Epidermal melanocyte (primary cell): ENCODE data around the gene SUB1.
"Not testable (repeated sequence)": the region's sequence is repeated elsewhere in the genome, so short reads cannot be mapped to it uniquely, and the experiment has no call there.

ENCODE experiments used
- DNase-seq: peaks from one replicate; pipeline ENCODE4 v3.0.0; 2011; ENCODE audit warnings: low spot score; ENCODE audit not compliant: insufficient read length

SUB1 gene

DNA sequence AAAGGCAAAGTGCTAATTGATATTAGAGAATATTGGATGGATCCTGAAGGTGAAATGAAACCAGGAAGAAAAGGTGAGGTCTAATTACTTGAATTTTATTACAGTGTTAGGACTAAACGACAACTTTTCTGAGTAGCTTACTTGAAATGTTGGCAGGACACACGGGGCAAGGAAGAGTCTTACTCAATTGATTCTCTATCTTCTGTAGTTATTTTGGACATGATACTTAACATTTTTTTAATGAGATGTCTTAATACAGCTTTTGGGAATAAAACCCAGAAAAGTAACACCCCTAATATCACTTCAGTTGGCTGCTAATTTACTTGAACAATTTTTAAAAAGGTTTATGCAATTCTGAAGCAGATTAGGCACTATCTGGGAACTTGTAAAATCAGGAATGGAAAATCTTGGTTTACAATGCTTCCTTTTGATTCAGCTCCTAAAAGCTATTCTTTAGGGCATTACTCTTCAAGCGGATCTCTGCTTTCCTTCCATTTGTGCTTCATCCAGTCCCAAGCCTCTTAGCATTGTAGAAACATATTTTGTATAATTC lies 13.7 kb downstream of the SUB1 start:
- DNase-seq = no peak

GRCh38 chr5:32600054-32600622 lies 14.8 kb downstream of the SUB1 start:
- peak; percentile 52 for DNase-seq

DNA sequence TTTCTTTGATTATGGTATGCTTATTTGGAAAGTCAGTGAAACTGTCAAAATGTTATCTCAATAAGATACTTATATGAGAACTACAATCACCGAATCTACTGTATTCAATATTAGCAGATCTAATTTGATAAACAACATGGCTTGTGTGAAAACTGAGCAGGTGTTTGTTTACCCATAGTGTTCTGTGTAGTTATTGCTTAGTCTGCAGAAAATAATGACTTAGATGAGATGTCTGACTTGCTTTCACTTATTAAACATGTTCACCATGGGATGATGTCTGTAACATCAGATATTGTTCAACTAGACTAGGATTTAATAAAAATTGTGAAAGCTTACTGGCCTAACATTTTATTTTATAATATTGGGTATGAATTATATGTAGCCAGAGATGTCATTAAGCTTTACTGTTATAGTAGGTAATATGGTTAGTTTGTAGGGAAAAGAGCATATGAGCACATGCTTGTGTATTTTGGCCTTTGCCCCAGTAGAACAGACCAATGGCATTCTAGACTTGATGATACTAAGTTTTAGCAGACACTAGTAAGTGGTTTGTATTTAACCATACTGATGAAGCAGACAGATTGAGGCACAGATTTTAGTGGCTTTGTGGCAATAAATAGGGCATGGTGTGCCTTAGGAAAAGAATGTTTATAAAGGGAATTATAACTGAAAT lies 16.4 kb downstream of the SUB1 start:
- no peak for DNase-seq

DNA sequence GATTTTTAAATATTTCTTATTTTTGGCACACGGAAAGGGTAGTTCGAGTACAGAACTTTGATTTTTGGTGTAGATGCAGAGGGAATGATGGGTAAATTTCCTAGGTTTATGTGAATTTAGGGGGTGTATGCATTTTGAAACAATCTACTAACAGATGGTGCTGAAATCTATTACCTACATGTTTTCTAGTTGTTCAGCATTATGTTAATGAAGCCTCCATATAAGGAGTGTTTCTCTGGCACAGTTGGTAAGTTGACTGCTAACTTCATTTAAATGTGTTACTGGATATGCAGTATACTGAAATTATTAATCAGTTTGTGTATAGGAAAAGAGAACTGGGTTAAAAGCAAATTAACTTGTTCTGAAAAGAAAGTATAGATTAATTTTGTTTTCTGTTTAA lies 17.5 kb downstream of the SUB1 start:
- DNase-seq = no peak

DNA sequence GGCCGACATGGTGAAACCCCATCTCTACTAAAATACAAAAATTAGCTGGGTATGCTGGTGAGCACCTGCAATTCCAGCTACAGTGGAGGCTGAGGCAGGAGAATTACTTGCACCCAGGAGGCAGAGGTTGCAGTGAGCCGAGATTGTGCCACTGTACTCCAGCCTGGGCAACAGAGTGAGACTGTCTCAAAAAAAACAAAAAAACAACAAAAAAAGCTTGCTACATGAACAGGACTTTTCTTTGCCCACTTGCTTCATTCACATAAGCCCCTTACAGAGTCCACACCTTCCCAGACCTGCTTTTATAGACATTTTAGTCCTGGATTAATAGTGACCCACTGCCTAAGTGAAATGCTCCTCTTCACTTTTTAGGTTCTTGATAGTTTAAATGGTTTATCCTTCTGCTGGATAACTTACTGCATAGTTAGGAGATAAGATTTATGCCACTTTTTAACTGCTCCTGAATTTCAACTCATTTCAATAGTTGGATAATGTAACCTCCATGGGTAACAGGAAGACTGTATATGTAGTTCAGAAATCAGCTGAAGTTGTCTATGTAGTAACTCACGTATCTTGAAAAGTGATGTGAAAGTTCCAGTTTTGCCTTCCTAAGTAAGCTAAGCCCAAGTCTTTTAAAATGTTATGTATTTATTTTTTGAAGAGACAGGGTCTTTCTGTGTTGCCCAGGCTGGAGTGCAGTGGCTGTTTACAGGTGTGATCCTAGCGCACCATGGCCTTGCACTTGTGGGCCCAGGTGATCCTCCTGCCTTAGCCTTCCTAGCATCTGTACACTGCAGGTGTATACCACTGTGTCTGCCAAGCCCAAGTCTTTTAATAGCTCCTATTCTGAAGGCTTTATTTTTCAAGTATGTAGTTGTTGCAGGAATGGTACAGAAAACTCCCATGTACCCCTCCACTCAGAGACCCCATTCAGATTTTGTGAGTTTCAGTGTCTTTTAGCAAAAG lies 19.7 kb downstream of the SUB1 start:
- no peak for DNase-seq

- DNase-seq = no peak
These were observed 20.4 kb downstream of the SUB1 start for GRCh38 chr5:32605766-32606152.

DNA sequence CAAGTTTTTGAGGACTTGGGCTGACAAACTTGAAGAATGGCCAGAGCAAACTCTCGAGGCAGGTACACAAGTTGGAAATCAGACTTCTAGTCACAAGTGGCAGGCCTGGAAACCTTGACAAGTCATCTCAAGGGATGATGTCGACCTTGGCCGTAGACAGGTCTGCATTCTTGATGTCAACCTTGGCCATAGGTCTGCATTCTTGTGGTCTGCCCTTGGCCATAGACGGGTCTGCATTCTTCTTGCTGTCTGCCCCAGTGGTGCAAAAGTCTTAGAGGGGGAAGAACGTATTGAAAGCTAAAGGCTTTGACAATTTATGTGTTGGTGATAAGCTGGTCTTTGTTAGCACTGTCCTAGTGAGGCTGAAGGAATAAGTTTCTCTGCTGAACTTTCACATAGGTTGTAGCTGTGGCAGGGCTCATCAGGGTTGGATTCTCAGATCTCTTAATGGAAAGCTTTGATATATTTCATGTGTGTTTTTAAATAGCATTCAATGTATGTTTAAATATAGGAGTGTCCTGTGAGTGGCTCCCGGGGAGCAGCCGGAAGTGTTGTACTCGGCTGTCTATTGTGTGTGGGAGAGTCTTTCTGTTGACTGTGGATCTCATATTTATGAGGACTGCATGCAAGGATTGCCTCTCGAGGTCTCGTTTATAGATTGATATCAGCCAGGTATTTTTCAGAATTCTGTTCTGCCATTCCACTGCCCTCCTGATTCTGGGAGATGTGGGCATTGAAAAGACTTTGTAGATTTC lies 27.0 kb downstream of the SUB1 start:
- DNase-seq = no peak

DNA sequence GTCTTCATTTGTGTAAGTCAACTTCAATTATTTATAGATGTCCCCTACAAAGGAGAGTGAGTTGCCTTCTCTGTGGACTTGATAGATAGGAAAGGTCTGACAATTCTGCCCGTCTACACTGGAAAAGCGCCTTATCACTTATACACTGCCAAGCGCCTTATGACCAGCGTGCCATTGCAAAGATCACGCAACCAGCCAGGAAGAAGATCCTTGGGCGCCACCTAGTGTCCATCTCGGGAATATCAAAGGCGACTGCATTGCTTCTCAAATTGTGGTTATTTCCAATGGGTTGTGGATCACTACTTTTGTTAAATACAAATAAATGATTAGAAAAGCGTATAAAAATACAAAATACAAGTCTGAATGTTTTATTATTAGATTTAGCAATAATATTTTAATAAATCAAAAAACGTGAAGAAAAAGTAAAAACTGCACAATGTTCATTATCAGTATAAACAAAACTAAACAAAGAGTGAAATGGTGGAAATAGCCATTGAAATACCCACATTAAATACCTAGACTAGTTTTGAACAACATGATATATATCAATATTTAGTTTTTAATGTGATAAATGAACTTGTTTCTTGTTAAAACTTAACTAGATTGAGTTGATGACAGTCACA lies 27.8 kb downstream of the SUB1 start:
- peak; percentile 77 for DNase-seq

DNA sequence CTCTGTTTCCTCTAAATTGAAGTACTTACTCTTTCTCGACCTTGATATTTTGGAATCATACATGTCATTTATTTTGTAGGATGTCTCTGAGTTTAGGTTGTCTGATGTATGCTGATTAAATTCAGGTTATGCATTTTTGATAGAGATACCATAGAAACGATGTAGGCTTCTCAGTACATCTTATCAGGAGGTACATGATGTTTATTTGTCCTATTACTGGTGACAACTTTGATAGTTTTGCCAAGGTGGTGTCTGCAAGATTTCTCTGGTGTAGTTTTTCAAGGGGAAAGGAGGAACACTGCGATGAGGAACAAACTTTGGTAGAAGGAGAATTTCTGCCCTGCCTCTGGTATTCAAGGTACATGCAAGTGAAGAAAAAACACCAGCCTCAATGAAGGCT lies 29.9 kb downstream of the SUB1 start:
- DNase-seq = no peak

GRCh38 chr5:32618962-32619361 lies 33.6 kb downstream of the SUB1 start:
- DNase-seq = no peak

- no peak for DNase-seq
These were observed 35.9 kb downstream of the SUB1 start for GRCh38 chr5:32621256-32621655.

- no peak for DNase-seq
These were observed 39.7 kb downstream of the SUB1 start for GRCh38 chr5:32625106-32625505.

DNA sequence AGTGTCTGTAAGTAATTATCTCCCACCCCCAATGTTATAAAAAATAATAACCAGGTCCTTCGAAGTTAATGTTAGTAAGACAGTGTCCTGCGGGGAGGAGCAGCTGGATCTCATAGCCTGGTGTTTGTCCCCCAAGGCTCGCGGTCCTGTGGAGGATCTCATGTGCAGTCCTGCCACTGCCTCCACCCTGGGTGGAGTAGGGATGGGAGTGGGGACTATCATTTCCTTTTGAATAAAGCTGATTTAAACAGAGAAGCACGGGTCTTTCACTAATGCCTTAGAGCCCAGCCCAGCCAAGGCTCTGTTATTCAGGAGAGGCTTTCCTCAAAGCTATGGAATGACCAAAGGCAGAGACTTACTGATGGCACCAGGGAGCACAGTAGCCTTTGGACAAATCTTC lies 40.2 kb downstream of the SUB1 start:
- DNase-seq = no peak

- no peak for DNase-seq
These were observed 42.0 kb downstream of the SUB1 start for GRCh38 chr5:32627219-32627870.

DNA sequence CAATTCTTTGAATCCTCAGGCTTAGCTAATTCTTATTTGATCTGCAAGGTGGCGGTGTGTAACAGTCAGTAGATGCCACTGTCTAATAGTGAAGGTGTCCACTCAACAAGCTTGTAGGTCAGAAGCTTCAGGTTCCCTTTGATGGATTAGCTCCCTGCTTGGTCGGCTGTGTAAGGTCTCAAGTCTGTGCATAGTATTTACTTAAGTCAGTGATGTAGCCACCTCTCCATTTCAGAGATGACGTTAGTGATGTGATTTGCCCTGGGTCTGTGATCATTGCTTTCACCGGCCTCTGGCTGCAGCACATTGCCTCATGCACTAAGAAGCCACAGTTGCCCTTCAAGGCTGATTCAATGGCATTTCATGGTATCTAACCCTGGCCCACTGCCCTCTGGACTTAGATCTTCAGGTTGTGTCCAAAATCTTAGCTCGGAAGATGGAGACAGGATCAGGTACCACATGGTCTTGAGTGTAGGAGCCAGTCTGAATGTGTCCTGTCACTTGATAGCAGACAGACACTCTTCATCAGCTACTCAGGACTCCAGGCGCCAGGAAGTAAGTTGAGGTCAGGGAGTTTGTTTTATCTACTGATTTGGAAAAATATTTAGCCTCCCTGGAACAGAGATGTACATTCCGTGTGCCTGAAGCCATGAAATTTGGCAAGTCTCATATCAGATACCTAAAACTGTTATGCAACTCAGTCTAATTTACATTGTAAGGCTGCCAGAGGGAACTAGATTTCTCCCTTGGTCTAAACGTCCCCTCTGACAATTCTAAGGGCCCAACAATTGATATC lies 42.9 kb downstream of the SUB1 start:
- DNase-seq = no peak

DNA sequence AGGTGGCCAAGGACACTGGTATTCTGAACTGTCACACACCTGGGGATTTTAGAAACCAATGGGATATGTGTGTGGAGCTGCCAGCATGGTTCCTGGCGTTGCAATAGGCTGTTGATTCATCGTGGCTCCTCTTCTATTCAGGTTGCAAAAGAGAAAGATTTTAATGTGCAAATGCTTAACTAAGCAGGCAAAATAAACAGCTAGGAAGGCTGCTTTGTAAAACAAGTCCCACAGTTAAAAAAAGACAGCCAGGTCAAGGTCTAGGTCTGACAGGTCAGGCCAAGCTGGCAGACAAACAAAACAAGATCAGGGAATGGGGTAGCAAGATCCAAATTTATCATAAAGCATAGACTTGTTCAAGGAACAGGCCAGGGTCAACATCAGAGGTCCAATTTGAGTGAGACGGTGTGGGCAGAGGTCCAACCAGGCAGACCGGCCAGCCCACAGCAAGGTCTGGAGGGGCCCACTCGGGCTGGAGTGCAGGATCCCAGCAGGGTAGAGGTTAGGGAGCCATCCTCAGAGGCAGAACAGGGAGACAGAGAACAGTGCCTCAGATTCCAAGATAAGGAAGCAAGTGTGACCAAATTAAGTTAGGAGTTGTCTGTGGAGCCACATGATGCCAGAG lies 45.6 kb downstream of the SUB1 start:
- no peak for DNase-seq

DNA sequence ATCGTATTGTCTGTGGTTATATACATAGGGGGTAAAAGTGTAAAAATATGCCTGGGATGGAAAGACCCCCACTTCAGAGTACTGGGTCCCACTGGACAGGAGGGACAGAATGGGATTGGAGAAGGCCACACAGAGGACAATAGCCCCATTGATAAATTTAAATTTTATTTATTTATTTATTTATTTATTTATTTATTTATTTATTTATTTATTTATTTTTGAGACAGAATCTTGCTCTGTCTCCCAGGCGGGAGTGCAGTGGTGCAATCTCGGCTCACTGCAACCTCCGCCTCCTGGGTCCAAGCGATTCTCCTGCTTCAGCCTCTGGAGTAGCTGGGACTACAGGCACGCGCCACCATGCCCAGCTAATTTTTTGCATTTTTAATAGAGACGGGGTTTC lies 47.7 kb downstream of the SUB1 start:
- DNase-seq = not testable (repeated sequence)

GRCh38 chr5:32638309-32638708 lies 53.0 kb downstream of the SUB1 start:
- no peak for DNase-seq

DNA sequence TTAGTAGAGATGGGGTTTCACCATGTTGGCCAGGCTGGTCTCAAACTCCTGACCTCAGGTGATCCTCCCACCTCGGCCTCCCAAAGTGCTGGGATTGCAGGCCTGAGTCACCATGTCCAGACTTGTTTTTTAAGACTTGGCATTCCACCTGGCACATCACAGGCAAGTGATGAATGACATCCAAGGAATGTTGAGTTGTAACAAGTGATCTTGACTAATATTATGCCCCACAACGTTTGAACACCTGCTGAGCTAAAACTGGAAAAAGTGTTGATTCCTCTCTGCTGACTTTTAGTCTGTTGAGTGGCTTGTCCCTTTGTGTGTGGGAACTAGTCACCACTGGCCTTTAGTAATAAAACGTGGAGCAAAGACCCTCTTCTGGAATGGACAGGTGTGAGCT lies 54.6 kb downstream of the SUB1 start:
- DNase-seq = no peak
